ENCODE measurements around the gene HAUS5.
A peak's percentile ranks its signal among the peaks of the same experiment; 100 is the strongest.

The HAUS5 gene

GRCh38 chr19:35607661-35608060 is 4.9 kb upstream of the HAUS5 start:
- H3K4me3 ChIP-seq (replicated peaks; ENCODE audit: low read depth, low read length) = no peak overlapping the region
- no peak for DNase-seq (ENCODE audit: extremely low read depth, low read depth)
- no peak for TF ChIP-seq CTCF (IDR thresholded peaks at IDR 0.05; ENCODE audit: low read depth, low read length, missing control alignments)

GRCh38 chr19:35608251-35608650 is 4.3 kb upstream of the HAUS5 start:
- no peak for TF ChIP-seq CTCF (IDR thresholded peaks at IDR 0.05; ENCODE audit: low read depth, low read length, missing control alignments)
- DNase-seq (ENCODE audit: extremely low read depth, low read depth) = no peak
- no peak overlapping the region for H3K4me3 ChIP-seq (replicated peaks; ENCODE audit: low read depth, low read length)

GRCh38 chr19:35609851-35610353 is 2.6 kb upstream of the HAUS5 start:
- H3K4me3 ChIP-seq (replicated peaks; ENCODE audit: low read depth, low read length) = no peak overlapping the region
- no peak for TF ChIP-seq CTCF (IDR thresholded peaks at IDR 0.05; ENCODE audit: low read depth, low read length, missing control alignments)
- no peak for DNase-seq (ENCODE audit: extremely low read depth, low read depth)

GRCh38 chr19:35612224-35612558 is 344 bp upstream of the HAUS5 start:
- H3K4me3 ChIP-seq (replicated peaks; ENCODE audit: low read depth, low read length) = peak overlapping the region; percentile 73
- TF ChIP-seq CTCF (IDR thresholded peaks at IDR 0.05; ENCODE audit: low read depth, low read length, missing control alignments) = no peak
- DNase-seq (ENCODE audit: extremely low read depth, low read depth) = no peak

GRCh38 chr19:35613574-35613973 is 1.0 kb downstream of the HAUS5 start:
- no peak for DNase-seq (ENCODE audit: extremely low read depth, low read depth)
- TF ChIP-seq CTCF (IDR thresholded peaks at IDR 0.05; ENCODE audit: low read depth, low read length, missing control alignments) = no peak
- H3K4me3 ChIP-seq (replicated peaks; ENCODE audit: low read depth, low read length) = peak overlapping the region; percentile 73

GRCh38 chr19:35615036-35615435 is 2.5 kb downstream of the HAUS5 start:
- no peak for DNase-seq (ENCODE audit: extremely low read depth, low read depth)
- TF ChIP-seq CTCF (IDR thresholded peaks at IDR 0.05; ENCODE audit: low read depth, low read length, missing control alignments) = no peak
- no peak overlapping the region for H3K4me3 ChIP-seq (replicated peaks; ENCODE audit: low read depth, low read length)

- DNase-seq (ENCODE audit: extremely low read depth, low read depth) = no peak
- peak; percentile 7 for TF ChIP-seq CTCF (IDR thresholded peaks at IDR 0.05; ENCODE audit: low read depth, low read length, missing control alignments)
- no peak overlapping the region for H3K4me3 ChIP-seq (replicated peaks; ENCODE audit: low read depth, low read length)
Measured at GRCh38 chr19:35618857-35619256, 6.3 kb downstream of the HAUS5 start.

All from HFF-Myc (cell line).